Gastroesophageal sphincter (tissue), 3 donors: ENCODE measurements around the gene BAAT.

Experiments
- CTCF ChIP-seq, 4 experiments: fragments of 200-600 bp in 2 of 4; fragments of 450-650 bp in 2 of 4; sonication (generic) in 1 of 4; IDR thresholded peaks; one replicate each; pipeline ENCODE4 v1.5.1; 2017 to 2019; ENCODE audit warnings: antibody characterized with exemption in 4 of 4, mild to moderate bottlenecking in 2 of 4, moderate library complexity in 2 of 4
- EP300 ChIP-seq: sonication (generic); formaldehyde crosslinking; IDR thresholded peaks from one replicate; pipeline ENCODE4 v1.6.1; 2017; ENCODE audit warnings: antibody characterized with exemption, mild to moderate bottlenecking
- POLR2A ChIP-seq, 2 donors: fragments of 450-650 bp; IDR thresholded peaks; one replicate each; pipeline ENCODE4 v1.6.1; 2017; ENCODE audit warnings: antibody characterized with exemption in 2 of 2, mild to moderate bottlenecking in 2 of 2, moderate library complexity in 1 of 2
- POLR2AphosphoS5 ChIP-seq: sonication (generic); formaldehyde crosslinking; IDR thresholded peaks from one replicate; pipeline ENCODE4 v1.6.1; 2017; ENCODE audit warnings: antibody characterized with exemption

GRCh38 chr9:101356619-101357018 lies 28.2 kb downstream of the BAAT start:
- TF ChIP-seq EP300 = no peak
- TF ChIP-seq CTCF (IDR thresholded peaks at IDR 0.05) = no peak
- no peak for TF ChIP-seq POLR2A (IDR thresholded peaks at IDR 0.05)
- no peak for TF ChIP-seq POLR2AphosphoS5
